H1 (cell line): ENCODE data around the gene TEAD1. TPM values are rescaled to one million over a fixed set of nuclear protein-coding genes. Genes with fewer than 3 reads are reported as not detected.

ENCODE experiments used
- CTCF ChIA-PET: fragments of 300-600 bp; sonication (Branson Sonifier 250); formaldehyde crosslinking; loops from one replicate; lab custom pipeline; 2021; ENCODE audit not compliant: partially characterized antibody; lab: Charles Lee
- POLR2A ChIA-PET: fragments of 300-600 bp; sonication (Branson Sonifier 250); formaldehyde crosslinking; loops from one replicate; lab custom pipeline; 2021; ENCODE audit warnings: inconsistent platforms; ENCODE audit not compliant: partially characterized antibody; lab: Charles Lee
- DNase-seq, 2 experiments: peaks; one replicate each; pipeline versions ENCODE4 v3.0.0 to v3.0.0-alpha.2; 2010 to 2022; ENCODE audit warnings: low spot score in 2 of 2, low read depth in 1 of 2, mixed read lengths in 1 of 2
- FAIRE-seq: peaks from 2 replicates; lab custom pipeline; 2011; peaks lifted over from hg19 to GRCh38; lab: Jason Lieb, UNC
- H2AFZ ChIP-seq: 2 replicates; pipeline ENCODE4 v1.8.1; 2012; ENCODE audit warnings: low read length, inconsistent platforms
- H2AK5ac ChIP-seq: 2 replicates; pipeline ENCODE4 v1.6.1; 2013; ENCODE audit warnings: low read depth, low read length
- H2BK120ac ChIP-seq: replicated peaks from 2 replicates; pipeline ENCODE3; 2013; ENCODE audit warnings: low read depth, low read length, inconsistent platforms
- H2BK12ac ChIP-seq: 2 replicates; pipeline ENCODE4 v1.6.1; 2013; ENCODE audit warnings: low read depth, low read length
- H2BK15ac ChIP-seq: 2 replicates; pipeline ENCODE4 v1.6.1; 2013; ENCODE audit warnings: low read length
- H2BK20ac ChIP-seq: 2 replicates; pipeline ENCODE4 v1.6.1; 2013; ENCODE audit warnings: low read length
- H2BK5ac ChIP-seq: 2 replicates; pipeline ENCODE4 v1.6.1; 2013; ENCODE audit warnings: low read depth, low read length
- H3K14ac ChIP-seq: 2 replicates; pipeline ENCODE4 v1.6.1; 2013; ENCODE audit warnings: inconsistent platforms; ENCODE audit not compliant: insufficient read length
- H3K18ac ChIP-seq: 2 replicates; pipeline ENCODE4 v1.6.1; 2013; ENCODE audit warnings: low read length; ENCODE audit errors: extremely low read depth
- H3K23ac ChIP-seq: 2 replicates; pipeline ENCODE4 v1.6.1; 2013; ENCODE audit warnings: inconsistent platforms; ENCODE audit not compliant: insufficient read length
- H3K23me2 ChIP-seq: 2 replicates; pipeline ENCODE4 v1.6.1; 2013; ENCODE audit warnings: low read depth, low read length
- H3K27ac ChIP-seq: 2 replicates; pipeline ENCODE4 v1.6.1; 2011; ENCODE audit warnings: low read depth, low read length, inconsistent platforms
- H3K27me3 ChIP-seq, 4 experiments: replicated peaks in 1 of 4; 1 replicate in 1 of 4; 2 replicates in 3 of 4; pipeline versions ENCODE4 v1.6.1 to v1.8.1; 2011 to 2013; ENCODE audit warnings: low read length in 3 of 4, mild to moderate bottlenecking in 3 of 4, inconsistent platforms in 2 of 4, mixed read lengths in 2 of 4, moderate library complexity in 1 of 4; ENCODE audit not compliant: control insufficient read depth in 3 of 4, insufficient read depth in 3 of 4; ENCODE audit errors: extremely low read depth in 1 of 4
- H3K36me3 ChIP-seq, 4 experiments: 2 replicates each; pipeline versions ENCODE4 v1.6.1 to v1.8.1; 2011 to 2013; ENCODE audit warnings: mild to moderate bottlenecking in 4 of 4, low read length in 3 of 4, moderate library complexity in 2 of 4, control low read depth in 1 of 4, inconsistent platforms in 1 of 4; ENCODE audit not compliant: insufficient read depth in 4 of 4, control insufficient read depth in 2 of 4
- H3K4ac ChIP-seq: replicated peaks from 2 replicates; pipeline ENCODE3; 2013; ENCODE audit warnings: low read length, low read depth, mixed read lengths, inconsistent platforms; ENCODE audit not compliant: insufficient read length
- H3K4me1 ChIP-seq, 4 experiments: replicated peaks in 1 of 4; 1 replicate in 1 of 4; 2 replicates in 3 of 4; pipeline versions ENCODE4 v1.6.1 to v1.8.1; 2011 to 2013; ENCODE audit warnings: low read length in 3 of 4, inconsistent platforms in 2 of 4, mixed read lengths in 1 of 4; ENCODE audit not compliant: insufficient read depth in 4 of 4, control insufficient read depth in 3 of 4
- H3K4me2 ChIP-seq, 2 experiments: 2 replicates each; pipeline versions ENCODE4 v1.6.1 to v1.8.1; 2011 to 2013; ENCODE audit warnings: low read depth in 2 of 2, low read length in 2 of 2, control low read depth in 1 of 2, inconsistent platforms in 1 of 2, mild to moderate bottlenecking in 1 of 2; ENCODE audit not compliant: insufficient read depth in 1 of 2
- H3K4me3 ChIP-seq, 4 experiments: fragments of 200-600, 300-600 bp in 1 of 4; sonication (generic), shearing (Covaris generic), sonication (Bioruptor Twin) in 1 of 4; 2 replicates each; pipeline versions ENCODE4 v1.5.1 to v1.8.1; 2011 to 2016; ENCODE audit warnings: low read length in 4 of 4, low read depth in 3 of 4, control low read depth in 2 of 4, inconsistent platforms in 2 of 4, mild to moderate bottlenecking in 2 of 4, mixed read lengths in 1 of 4, moderate library complexity in 1 of 4; ENCODE audit not compliant: insufficient read depth in 2 of 4; ENCODE audit errors: extremely low read depth in 1 of 4
- H3K56ac ChIP-seq: replicated peaks from 2 replicates; pipeline ENCODE3; 2013; ENCODE audit warnings: low read depth, mild to moderate bottlenecking, mixed read lengths, low read length, inconsistent platforms; ENCODE audit not compliant: insufficient read length
- H3K79me1 ChIP-seq: 2 replicates; pipeline ENCODE4 v1.6.1; 2013; ENCODE audit warnings: low read depth, low read length, control low read depth
- H3K79me2 ChIP-seq, 2 experiments: 2 replicates each; pipeline versions ENCODE4 v1.6.1 to v1.8.1; 2012 to 2013; ENCODE audit warnings: low read length in 2 of 2, mild to moderate bottlenecking in 2 of 2, inconsistent platforms in 1 of 2; ENCODE audit not compliant: insufficient read depth in 2 of 2, control insufficient read depth in 1 of 2
- H3K9ac ChIP-seq, 4 experiments: replicated peaks in 1 of 4; 1 replicate in 1 of 4; 2 replicates in 3 of 4; pipeline versions ENCODE4 v1.6.1 to v1.8.1; 2011 to 2013; ENCODE audit warnings: low read depth in 3 of 4, low read length in 3 of 4, control low read depth in 2 of 4, mild to moderate bottlenecking in 2 of 4, moderate library complexity in 2 of 4, inconsistent platforms in 1 of 4; ENCODE audit errors: extremely low read depth in 1 of 4
- H3K9me3 ChIP-seq, 2 experiments: 2 replicates each; pipeline versions ENCODE4 v1.6.1 to v1.8.1; 2012 to 2013; ENCODE audit warnings: mild to moderate bottlenecking in 2 of 2, moderate library complexity in 2 of 2, control low read depth in 1 of 2, inconsistent platforms in 1 of 2, low read depth in 1 of 2, low read length in 1 of 2, mixed read lengths in 1 of 2; ENCODE audit not compliant: insufficient read depth in 2 of 2
- H4K20me1 ChIP-seq, 2 experiments: replicated peaks in 1 of 2; 2 replicates each; pipeline versions ENCODE3 to v1.8.1; 2011 to 2013; ENCODE audit warnings: inconsistent platforms in 2 of 2, low read length in 2 of 2, mild to moderate bottlenecking in 1 of 2; ENCODE audit not compliant: insufficient read depth in 2 of 2, control insufficient read depth in 1 of 2
- H4K5ac ChIP-seq: 2 replicates; pipeline ENCODE4 v1.6.1; 2013; ENCODE audit warnings: low read length, low read depth, mixed read lengths, inconsistent platforms; ENCODE audit not compliant: insufficient read length
- H4K8ac ChIP-seq: 2 replicates; pipeline ENCODE4 v1.8.0; 2013; ENCODE audit warnings: mild to moderate bottlenecking, moderate library complexity, low read length, inconsistent platforms; ENCODE audit not compliant: insufficient read depth; ENCODE audit errors: extremely low read depth
- H4K91ac ChIP-seq: replicated peaks from 2 replicates; pipeline ENCODE3; 2013; ENCODE audit warnings: low read length, mixed read lengths, inconsistent platforms; ENCODE audit not compliant: insufficient read length
- ASH2L ChIP-seq: fragments of 200-600, 300-600 bp; sonication (generic); IDR thresholded peaks from one replicate; pipeline ENCODE4 v1.7.1; 2017; ENCODE audit warnings: low read length
- BCL11A ChIP-seq, 2 experiments: IDR thresholded peaks; one replicate each; pipeline ENCODE4 v1.6.1; 2011; ENCODE audit warnings: low read depth in 2 of 2, low read length in 2 of 2, mild to moderate bottlenecking in 2 of 2
- CHD1 ChIP-seq: IDR thresholded peaks from 2 replicates; pipeline ENCODE4 v1.6.1; 2012; ENCODE audit warnings: low read depth, low read length, improper control_type of control experiment
- MAFK ChIP-seq: IDR thresholded peaks from 2 replicates; pipeline ENCODE4 v1.6.1; 2012; ENCODE audit warnings: low read depth, mild to moderate bottlenecking, improper control_type of control experiment, low read length
- NANOG ChIP-seq: IDR thresholded peaks from 2 replicates; pipeline ENCODE4 v1.6.1; 2011; ENCODE audit warnings: low read length, low read depth, mild to moderate bottlenecking, inconsistent platforms; ENCODE audit not compliant: insufficient read depth, poor library complexity, severe bottlenecking
- NRF1 ChIP-seq: IDR thresholded peaks from 2 replicates; pipeline ENCODE4 v1.6.1; 2011; ENCODE audit warnings: mild to moderate bottlenecking, low read depth, low read length, improper control_type of control experiment
- POU5F1 ChIP-seq: IDR thresholded peaks from 2 replicates; pipeline ENCODE4 v1.6.1; 2011; ENCODE audit warnings: low read depth, mild to moderate bottlenecking, low read length, moderate library complexity
- SIX5 ChIP-seq: IDR thresholded peaks from 2 replicates; pipeline ENCODE4 v1.6.1; 2011; ENCODE audit warnings: mild to moderate bottlenecking, low read depth, low read length
- SP1 ChIP-seq: IDR thresholded peaks from 2 replicates; pipeline ENCODE4 v1.6.1; 2011; ENCODE audit warnings: low read depth, low read length
- SRF ChIP-seq: IDR thresholded peaks from 2 replicates; pipeline ENCODE4 v1.6.1; 2011; ENCODE audit warnings: mild to moderate bottlenecking, low read depth, low read length, moderate library complexity
- YY1 ChIP-seq: IDR thresholded peaks from 2 replicates; pipeline ENCODE4 v1.6.1; 2011; ENCODE audit warnings: low read depth, mild to moderate bottlenecking, low read length
- ZNF274 ChIP-seq: IDR thresholded peaks from 2 replicates; pipeline ENCODE4 v1.7.0; 2012; ENCODE audit warnings: low read length, borderline replicate concordance; ENCODE audit errors: extremely low read depth
- WGBS, 2 experiments: shearing (Covaris generic) in 1 of 2; methylation state at CpG; one replicate each; pipeline versions ENCODE4 v1.1.6 to v1.1.7; 2013 to 2015; ENCODE audit warnings: low lambda C conversion rate in 2 of 2, mixed read lengths in 2 of 2, inconsistent platforms in 1 of 2, low coverage in 1 of 2, missing lambda C conversion rate in 1 of 2; ENCODE audit not compliant: insufficient replicate concordance in 2 of 2, insufficient coverage in 1 of 2, insufficient read length in 1 of 2; ENCODE audit errors: extremely low coverage in 1 of 2, missing lambda C conversion rate in 1 of 2; 5-methylcytosine and 5-hydroxymethylcytosine counted together
- polyA plus RNA-seq, 7 experiments: library from polyadenylated mRNA; depleted of rRNA in 3 of 7; stranded (reverse) in 5 of 7; unstranded in 2 of 7; fragments of >200 nt in 5 of 7; fragments of 200-250 nt in 2 of 7; gene quantifications; 1 replicate in 5 of 7; 2 replicates in 1 of 7; 4 replicates in 1 of 7; pipeline versions ENCODE4 v1.2.1 to v1.2.3, GENCODE V29; 2011 to 2013; ENCODE audit warnings: missing spikeins in 2 of 7, mixed read lengths in 2 of 7
- total RNA-seq: library from RNA; stranded (reverse); fragmentation: NEBNext Ultra II Directional; extraction: Animal tissue kit (Norgen Biotek cat#: 25700); gene quantifications from 2 replicates; pipeline ENCODE4 v1.2.1, GENCODE V29; 2021

Gene TEAD1
- total and polyA plus RNA-seq, 2 of the 8 experiments (the other 6 are each of a cell fraction or from before 2014, with no cell fraction given) = 15.6 to 67.4 TPM

DNA sequence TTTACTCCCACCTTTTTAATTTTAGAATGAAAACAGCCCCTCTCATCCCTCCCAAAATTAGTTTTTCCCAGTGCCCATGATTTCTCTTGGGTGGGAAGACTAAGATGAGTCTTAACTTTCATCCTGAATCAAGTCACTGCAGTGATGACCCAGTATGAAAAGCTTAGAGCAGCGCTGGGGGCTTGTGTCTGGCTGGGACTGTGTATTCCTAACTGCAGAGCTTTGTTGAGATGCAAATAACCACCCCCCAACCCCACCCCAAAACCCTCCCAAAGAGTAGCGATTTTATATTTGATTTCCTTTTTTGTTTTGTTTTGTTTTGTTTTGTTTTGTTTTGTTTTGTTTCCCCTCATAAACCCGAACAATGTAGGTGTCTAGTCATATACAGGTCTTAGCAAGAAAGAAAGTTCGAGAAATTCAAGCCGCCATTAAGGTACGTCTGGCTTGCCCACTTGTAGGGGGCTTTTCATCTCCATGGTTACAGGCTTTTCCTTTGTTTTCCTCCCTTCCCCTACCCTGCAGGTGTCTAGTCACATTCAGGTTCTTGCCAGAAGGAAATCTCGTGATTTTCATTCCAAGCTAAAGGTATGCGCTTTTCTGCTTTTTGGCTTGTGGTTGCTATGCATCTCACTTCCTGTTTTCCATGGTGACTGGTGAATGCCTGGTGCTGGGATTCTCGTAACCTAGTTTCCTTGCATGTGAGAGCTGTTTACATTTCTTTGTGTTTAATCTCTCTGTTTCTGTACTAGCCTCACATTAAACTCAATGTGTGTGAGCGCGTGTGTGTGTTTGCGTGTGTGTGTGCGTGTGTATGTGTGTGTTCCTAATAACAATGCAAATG, 190.3 kb downstream of the TEAD1 start:
- peak overlapping the region in 3 of 4 experiments; percentile 60 to 88 (median 75); a peak in 6 of 7 replicates for H3K9ac ChIP-seq
- no peaks in the 10 kb centered on the region for H4K20me1 ChIP-seq
- TF ChIP-seq CHD1 (peak; percentile 59; the same call in 1 of the 2 replicates), MAFK (no peak), BCL11A (IDR thresholded peaks at IDR 0.05; ENCODE audit: low read depth in 2 of 2, low read length in 2 of 2) (no peak), YY1 (peak; percentile 93), SRF (no peak), NANOG (no peak), SP1 (peak; percentile 82), POU5F1 (no peak), NRF1 (no peak), SIX5 (no peak), ZNF274 (no peak), ASH2L (peak; percentile 77)

More for the DNA sequence above, 190.3 kb downstream of the TEAD1 start:
- DNase-seq (peak in 1 of 2 experiments; percentile 75), FAIRE-seq (peak; percentile 100)
- Histone ChIP-seq H3K4me2 (peak overlapping the region; percentile 65 to 85), H3K23ac (no peak overlapping the region), H2BK120ac (peak overlapping the region; percentile 98), H2BK15ac (0 out of 2 replicates have a peak overlapping the region, but pooled peaks have one; percentile 84), H4K8ac (no peak overlapping the region), H2AK5ac (peak overlapping the region; percentile 100; the same call in 1 of the 2 replicates), H3K79me1 (no peaks in the 10 kb centered on the region), H3K36me3 (no peaks in the 10 kb centered on the region), H3K79me2 (peaks cover 0 to 28% of the 10 kb centered on the region in 2 experiments; a peak in 1 of 4 replicates), H2BK20ac (peak overlapping the region; percentile 92), H2AFZ (no peak overlapping the region), H2BK5ac (peak overlapping the region; percentile 99), H3K4me1 (peaks cover 6 to 29% (median 26%) of the 10 kb centered on the region in 4 experiments), H4K5ac (peak overlapping the region; percentile 98), H3K27ac (peak overlapping the region; percentile 95), H3K18ac (peak overlapping the region; percentile 98), H4K91ac (peak overlapping the region; percentile 98), H3K4ac (peak overlapping the region; percentile 96), H2BK12ac (peak overlapping the region; percentile 99), H3K4me3 (peak overlapping the region; percentile 9 to 50 (median 13); a peak in 5 of 8 replicates), H3K23me2 (peaks cover 3% of the 10 kb centered on the region), H3K9me3 (no peaks in the 10 kb centered on the region), H3K27me3 (no peaks in the 10 kb centered on the region), H3K14ac (no peak overlapping the region), H3K56ac (peak overlapping the region; percentile 82)
- 2% methylated on average over 13 of the region's 13 CpGs; no CpG with 5 or more reads in 1 of the 2 experiments for WGBS, 2 experiments
- ChIA-PET POLR2A (interaction anchor here (0.6 to 3.5 kb wide), 28 partner anchors 8 to 293 kb away, joined by 3 to 32 read pairs (median 4); partner anchors contain the start of gene TEAD1), CTCF (interaction anchor here (0.6 to 1.9 kb wide), 11 partner anchors 9 to 193 kb away, joined by 3 to 6 read pairs (median 3); no protein-coding TSS in a partner anchor)
